Astrocyte (in vitro differentiated cells and primary cell): ENCODE measurements around the gene STPG3.

Source experiments
- EZH2 ChIP-seq: IDR thresholded peaks from 2 replicates; pipeline ENCODE4 v1.6.1; 2012; ENCODE audit warnings: mild to moderate bottlenecking, low read length, inconsistent platforms; ENCODE audit not compliant: insufficient read depth
- TF ChIP-seq, protein P1 (sequence below): IDR thresholded peaks from 2 replicates; pipeline ENCODE4 v1.5.1; 2011; ENCODE audit warnings: low read depth, mild to moderate bottlenecking, inconsistent platforms, low read length, moderate library complexity; ENCODE audit not compliant: insufficient read depth

DNA sequence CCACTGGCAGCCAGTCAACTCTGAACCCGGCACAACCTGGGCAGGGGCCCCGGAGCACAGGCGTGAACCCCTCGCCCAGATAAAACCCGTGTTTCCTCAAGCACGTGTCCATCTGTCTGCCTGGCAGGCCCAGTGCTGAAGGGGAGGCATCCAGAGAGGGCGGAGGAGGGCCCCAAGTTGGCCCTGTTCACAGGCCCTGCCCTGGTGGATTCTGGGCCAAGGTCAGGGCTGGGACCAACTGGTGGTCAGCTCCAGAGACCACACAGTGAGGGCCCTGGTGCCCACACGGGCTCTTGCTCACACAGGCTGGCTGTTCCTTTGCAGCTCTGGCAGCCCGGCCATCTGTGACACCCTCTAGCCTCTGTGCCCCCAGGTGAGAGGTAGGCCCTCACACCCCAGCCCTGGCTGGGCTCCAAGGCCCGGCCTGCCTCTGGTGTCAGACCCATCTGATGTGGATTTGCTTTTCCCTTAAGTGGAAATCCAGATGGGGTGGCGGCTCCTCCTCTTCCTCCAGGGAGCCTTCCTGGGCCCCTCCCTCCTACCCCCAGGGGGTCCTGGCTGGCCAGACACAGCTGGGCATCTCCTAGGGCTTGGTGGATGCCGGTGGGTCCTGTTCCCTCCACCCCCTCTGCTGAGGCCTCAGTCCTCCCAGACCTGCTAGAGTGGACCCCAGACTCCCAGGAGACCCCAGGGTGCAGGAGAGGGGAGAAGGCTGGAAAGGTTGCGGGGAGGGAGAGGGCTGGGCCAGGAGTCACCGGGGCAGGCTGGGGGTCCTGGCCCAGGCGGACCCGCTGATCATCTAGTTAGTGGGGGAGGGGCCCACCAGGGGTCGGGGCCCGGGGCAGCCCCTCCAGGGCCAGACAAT lies 525 bp upstream of the STPG3 start:
- TF ChIP-seq, protein P1, sequence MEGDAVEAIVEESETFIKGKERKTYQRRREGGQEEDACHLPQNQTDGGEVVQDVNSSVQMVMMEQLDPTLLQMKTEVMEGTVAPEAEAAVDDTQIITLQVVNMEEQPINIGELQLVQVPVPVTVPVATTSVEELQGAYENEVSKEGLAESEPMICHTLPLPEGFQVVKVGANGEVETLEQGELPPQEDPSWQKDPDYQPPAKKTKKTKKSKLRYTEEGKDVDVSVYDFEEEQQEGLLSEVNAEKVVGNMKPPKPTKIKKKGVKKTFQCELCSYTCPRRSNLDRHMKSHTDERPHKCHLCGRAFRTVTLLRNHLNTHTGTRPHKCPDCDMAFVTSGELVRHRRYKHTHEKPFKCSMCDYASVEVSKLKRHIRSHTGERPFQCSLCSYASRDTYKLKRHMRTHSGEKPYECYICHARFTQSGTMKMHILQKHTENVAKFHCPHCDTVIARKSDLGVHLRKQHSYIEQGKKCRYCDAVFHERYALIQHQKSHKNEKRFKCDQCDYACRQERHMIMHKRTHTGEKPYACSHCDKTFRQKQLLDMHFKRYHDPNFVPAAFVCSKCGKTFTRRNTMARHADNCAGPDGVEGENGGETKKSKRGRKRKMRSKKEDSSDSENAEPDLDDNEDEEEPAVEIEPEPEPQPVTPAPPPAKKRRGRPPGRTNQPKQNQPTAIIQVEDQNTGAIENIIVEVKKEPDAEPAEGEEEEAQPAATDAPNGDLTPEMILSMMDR = no peak
- TF ChIP-seq EZH2 = no peak
